HG03565 (cell line): ENCODE results near the gene TTC8.

Experiments used
- ATAC-seq: cut with Tn5 transposase; IDR thresholded peaks from one replicate; pipeline ENCODE4 v1.9.1; 2021; ENCODE audit warnings: mild to moderate bottlenecking, moderate library complexity; ENCODE audit not compliant: unreplicated experiment

TTC8 gene

GRCh38 chr14:88864198-88864597, 39.7 kb downstream of the TTC8 start:
- ATAC-seq = no peak

GRCh38 chr14:88866305-88866704, 41.9 kb downstream of the TTC8 start:
- ATAC-seq = no peak

GRCh38 chr14:88868558-88869159, 44.2 kb downstream of the TTC8 start:
- ATAC-seq = peak; percentile 57

- ATAC-seq = no peak
Measured at GRCh38 chr14:88870777-88871176, 46.3 kb downstream of the TTC8 start.

GRCh38 chr14:88871429-88871828, 47.0 kb downstream of the TTC8 start:
- no peak for ATAC-seq

GRCh38 chr14:88872976-88873375, 48.5 kb downstream of the TTC8 start:
- ATAC-seq = no peak

GRCh38 chr14:88877192-88877591, 52.7 kb downstream of the TTC8 start:
- no peak for ATAC-seq

- ATAC-seq = no peak
Measured at GRCh38 chr14:88879022-88879421, 54.6 kb downstream of the TTC8 start.

GRCh38 chr14:88882236-88882635, 57.8 kb downstream of the TTC8 start:
- ATAC-seq = no peak

GRCh38 chr14:88895116-88895515, 70.7 kb downstream of the TTC8 start:
- ATAC-seq = no peak

- ATAC-seq = no peak
Measured at GRCh38 chr14:88901189-88901588, 76.7 kb downstream of the TTC8 start.

GRCh38 chr14:88901991-88902390, 77.5 kb downstream of the TTC8 start:
- ATAC-seq = no peak

GRCh38 chr14:88902850-88903249, 78.4 kb downstream of the TTC8 start:
- ATAC-seq = no peak

GRCh38 chr14:88904206-88904647, 79.8 kb downstream of the TTC8 start:
- no peak for ATAC-seq

- ATAC-seq = no peak
Measured at GRCh38 chr14:88904864-88905263, 80.4 kb downstream of the TTC8 start.

GRCh38 chr14:88908216-88908615, 83.8 kb downstream of the TTC8 start:
- ATAC-seq = no peak

GRCh38 chr14:88910386-88910785, 85.9 kb downstream of the TTC8 start:
- ATAC-seq = no peak

- ATAC-seq = no peak
Measured at GRCh38 chr14:88911809-88912208, 87.4 kb downstream of the TTC8 start.

- ATAC-seq = no peak
Measured at GRCh38 chr14:88914956-88915355, 90.5 kb downstream of the TTC8 start.

- no peak for ATAC-seq
Measured at GRCh38 chr14:88919502-88919901, 95.1 kb downstream of the TTC8 start.
